Lower lobe of right lung (tissue), 2 donors: ENCODE results near the gene SMARCC2. TPM values are rescaled to one million over a fixed set of nuclear protein-coding genes. Genes with fewer than 3 reads are reported as not detected.
A peak's percentile ranks its signal among the peaks of the same experiment; 100 is the strongest.

Source experiments
- ATAC-seq, 2 donors: fragments of 200-7000 bp; cut with Tn5 transposase; one replicate each; pipeline ENCODE4 v1.9.1; 2020 to 2022; ENCODE audit warnings: mild to moderate bottlenecking in 2 of 2, moderate library complexity in 2 of 2
- DNase-seq: peaks from one replicate; pipeline ENCODE4 v3.0.0-alpha.2; 2020
- H3K27ac ChIP-seq: fragments of 200-600 bp; one replicate; pipeline ENCODE4 v1.8.0; 2022
- H3K27me3 ChIP-seq: fragments of 200-600 bp; one replicate; pipeline ENCODE4 v1.8.0; 2022; ENCODE audit warnings: low read depth
- H3K36me3 ChIP-seq: fragments of 200-600 bp; one replicate; pipeline ENCODE4 v1.8.0; 2022; ENCODE audit warnings: mild to moderate bottlenecking
- H3K4me1 ChIP-seq: fragments of 200-600 bp; one replicate; pipeline ENCODE4 v1.8.0; 2022
- H3K4me3 ChIP-seq: fragments of 200-600 bp; one replicate; pipeline ENCODE4 v1.8.0; 2022; ENCODE audit warnings: mild to moderate bottlenecking
- H3K9me3 ChIP-seq: fragments of 200-600 bp; one replicate; pipeline ENCODE4 v1.8.0; 2022
- CTCF ChIP-seq: fragments of 200-600 bp; IDR thresholded peaks from one replicate; pipeline ENCODE4 v1.8.0; 2022; ENCODE audit warnings: antibody characterized with exemption, mild to moderate bottlenecking
- intact Hi-C: fragments of 100-400 bp; cut with DNase I; formaldehyde crosslinking; loops from one replicate; pipeline ENCODE4 v1.11.0; 2022
- total RNA-seq: library from RNA; stranded (reverse); fragmentation: NEBNext Ultra II Directional; extraction: Animal tissue kit (Norgen Biotek cat#: 25700); gene quantifications from one replicate; pipeline ENCODE4 v1.2.1, GENCODE V29; 2021
- donor health status: DM: no; HTN: yes; CAD: no; lungs with severe emphysema.

The SMARCC2 gene
- total RNA-seq, 1 donor from 2014 or later: 115 TPM

- Histone ChIP-seq H3K36me3 (peaks cover 100% of the 10 kb centered on the region), H3K27me3 (no peaks in the 10 kb centered on the region), H3K4me1 (no peaks in the 10 kb centered on the region), H3K9me3 (no peaks in the 10 kb centered on the region), H3K4me3 (no peak overlapping the region), H3K27ac (no peak overlapping the region)
- ATAC-seq: no peak
- DNase-seq: no peak
- TF ChIP-seq CTCF: no peak
- intact Hi-C loops: no loop called here
Observed at GRCh38 chr12:56178347-56178746, 10.9 kb downstream of the SMARCC2 start.

DNA sequence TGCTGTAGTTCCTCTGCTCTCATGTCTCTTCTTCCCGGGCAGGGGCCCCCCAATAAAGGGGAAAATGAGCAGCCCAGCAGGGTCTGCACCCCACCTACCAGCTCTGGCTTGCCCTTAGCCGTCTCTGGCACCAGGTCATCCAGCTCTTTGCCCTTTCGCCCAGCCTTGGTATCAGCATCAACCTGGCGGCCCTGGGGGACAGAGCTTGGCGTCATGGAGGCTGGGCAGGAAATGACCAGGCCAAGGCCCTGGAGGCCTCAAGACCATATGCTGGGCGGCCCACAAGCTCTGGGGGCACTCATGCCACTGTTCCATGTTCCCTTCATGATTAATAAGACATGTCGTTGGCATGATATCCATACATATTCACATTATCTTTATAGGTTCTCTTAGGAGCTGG is 16.4 kb downstream of the SMARCC2 start:
- no peak for TF ChIP-seq CTCF
- intact Hi-C loops: no loop called here
- peaks cover 100% of the 10 kb centered on the region for H3K36me3 ChIP-seq
- H3K27ac ChIP-seq: no peak overlapping the region
- H3K4me1 ChIP-seq: no peaks in the 10 kb centered on the region
- no peak for ATAC-seq
- H3K4me3 ChIP-seq: no peak overlapping the region
- H3K9me3 ChIP-seq: no peaks in the 10 kb centered on the region
- H3K27me3 ChIP-seq: no peaks in the 10 kb centered on the region
- no peak for DNase-seq

DNA sequence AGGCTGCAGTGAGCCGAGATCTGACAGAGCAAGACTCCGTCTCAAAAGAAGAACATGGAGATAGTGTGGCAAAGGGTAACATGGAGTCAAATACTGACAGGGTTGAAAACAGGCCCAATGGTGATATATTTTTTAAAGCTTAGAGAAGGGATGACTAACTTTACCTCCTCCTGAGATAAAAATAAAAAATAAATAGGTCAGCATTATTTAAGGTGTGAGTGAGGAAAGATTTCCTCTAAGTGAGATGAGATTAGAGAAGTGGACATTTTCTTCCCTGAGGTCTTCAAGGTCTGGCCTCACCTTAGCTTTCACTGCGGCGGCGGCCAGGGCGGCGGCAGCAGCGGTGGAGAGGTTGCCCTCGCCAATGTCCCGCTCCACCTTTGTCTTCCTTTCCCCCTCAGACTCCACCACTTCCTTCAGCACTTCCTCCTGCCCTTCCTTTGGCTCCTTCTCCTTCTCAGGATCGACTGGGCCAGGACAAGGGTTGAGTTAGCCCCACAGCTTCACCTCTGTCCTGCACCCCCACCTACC is 20.0 kb downstream of the SMARCC2 start:
- intact Hi-C loops: no loop called here
- no peak overlapping the region for H3K27ac ChIP-seq
- no peak for ATAC-seq
- no peaks in the 10 kb centered on the region for H3K9me3 ChIP-seq
- no peak for TF ChIP-seq CTCF
- peaks cover 98% of the 10 kb centered on the region for H3K36me3 ChIP-seq
- H3K4me1 ChIP-seq: no peaks in the 10 kb centered on the region
- no peak overlapping the region for H3K4me3 ChIP-seq
- no peak for DNase-seq
- no peaks in the 10 kb centered on the region for H3K27me3 ChIP-seq

DNA sequence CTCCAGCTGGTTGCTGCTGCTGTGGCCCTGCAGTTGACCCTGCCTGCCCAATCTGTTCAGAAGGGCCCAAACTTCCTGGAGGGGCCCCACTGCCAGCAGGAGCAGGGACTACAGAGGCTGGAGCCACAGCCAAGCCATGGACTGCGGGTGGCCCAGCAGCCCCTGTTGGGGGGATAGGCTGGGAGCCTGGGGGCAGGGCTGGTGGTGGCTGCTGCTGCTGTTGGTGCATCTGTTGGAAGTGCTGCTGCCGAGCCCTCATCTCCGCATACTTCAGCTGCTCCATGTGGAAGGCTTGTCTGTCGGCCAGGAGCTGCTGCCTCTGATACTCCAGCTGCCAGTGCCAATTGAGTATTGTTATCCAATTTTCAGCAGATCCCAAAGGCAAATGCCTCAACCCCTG is 23.9 kb downstream of the SMARCC2 start:
- H3K27me3 ChIP-seq: no peaks in the 10 kb centered on the region
- intact Hi-C loops: no loop called here
- ATAC-seq (peak; percentile 1 to 8), DNase-seq (no peak)
- no peak overlapping the region for H3K27ac ChIP-seq
- peaks cover 28% of the 10 kb centered on the region for H3K4me1 ChIP-seq
- peaks cover 98% of the 10 kb centered on the region for H3K36me3 ChIP-seq
- H3K9me3 ChIP-seq: no peaks in the 10 kb centered on the region
- TF ChIP-seq CTCF: no peak
- H3K4me3 ChIP-seq: no peak overlapping the region

GRCh38 chr12:56164345-56164729 is 24.9 kb downstream of the SMARCC2 start:
- Histone ChIP-seq H3K27me3 (no peaks in the 10 kb centered on the region), H3K4me1 (peaks cover 38% of the 10 kb centered on the region), H3K36me3 (peaks cover 98% of the 10 kb centered on the region), H3K9me3 (no peaks in the 10 kb centered on the region), H3K4me3 (no peak overlapping the region), H3K27ac (no peak overlapping the region)
- no peak for DNase-seq
- intact Hi-C loops: no loop called here
- TF ChIP-seq CTCF: no peak
- no peak for ATAC-seq
